Panc1 (cell line): Measurements from ENCODE around the gene LDLRAD4. TPM values are rescaled to one million over a fixed set of nuclear protein-coding genes. Genes with fewer than 3 reads are reported as not detected.

ENCODE experiments used
- ATAC-seq: fragments of 200-7000 bp; cut with Tn5 transposase; 2 replicates; pipeline ENCODE4 v1.9.1; 2020; ENCODE audit warnings: mild to moderate bottlenecking, moderate library complexity
- BruUV-seq: library from RNA; stranded (reverse); fragments of 400-500 nt; replicated peaks from 2 replicates; lab custom pipeline; 2021; lab: Mats Ljungman, UMichigan
- CTCF ChIA-PET: fragments of 300-600 bp; sonication (Branson Sonifier 250); formaldehyde crosslinking; loops from one replicate; lab custom pipeline; 2022; ENCODE audit warnings: antibody characterized with exemption; lab: Charles Lee
- POLR2A ChIA-PET: fragments of 300-600 bp; sonication (Branson Sonifier 250); formaldehyde crosslinking; loops from one replicate; lab custom pipeline; 2022; ENCODE audit warnings: antibody characterized with exemption; lab: Charles Lee
- DNase-seq: peaks from one replicate; pipeline ENCODE4 v3.0.0-alpha.2; 2010; ENCODE audit warnings: low read depth, low spot score
- H3K27ac ChIP-seq: 2 replicates; pipeline ENCODE4 v1.5.1; 2011; ENCODE audit warnings: mild to moderate bottlenecking, low read length, inconsistent platforms
- H3K27me3 ChIP-seq: fragments of 200-500 bp; sonication (Bioruptor generic); 2 replicates; pipeline ENCODE4 v1.6.0; 2014; ENCODE audit warnings: low read length, inconsistent platforms; ENCODE audit not compliant: control insufficient read depth, insufficient read depth
- H3K36me3 ChIP-seq: fragments of 200-500 bp; sonication (Bioruptor generic); 2 replicates; pipeline ENCODE4 v1.5.1; 2014; ENCODE audit warnings: inconsistent platforms, mild to moderate bottlenecking, low read length, moderate library complexity; ENCODE audit not compliant: control insufficient read depth, insufficient read depth
- H3K4me1 ChIP-seq: 2 replicates; pipeline ENCODE4 v1.5.1; 2011; ENCODE audit warnings: inconsistent platforms, mild to moderate bottlenecking, low read length, moderate library complexity; ENCODE audit not compliant: control insufficient read depth, insufficient read depth
- H3K4me3 ChIP-seq, 2 experiments: 2 replicates each; pipeline ENCODE4 v1.5.1; 2011 to 2012; ENCODE audit warnings: low read depth in 2 of 2, low read length in 2 of 2, mild to moderate bottlenecking in 2 of 2, inconsistent platforms in 1 of 2, moderate library complexity in 1 of 2
- H3K9me3 ChIP-seq: fragments of 200-500 bp; sonication (Bioruptor generic); 2 replicates; pipeline ENCODE4 v1.5.1; 2014; ENCODE audit warnings: low read depth, mild to moderate bottlenecking, inconsistent platforms, low read length, moderate library complexity; ENCODE audit not compliant: control insufficient read depth, insufficient read depth
- CTCF ChIP-seq: fragments of 450-650 bp; IDR thresholded peaks from 2 replicates; pipeline ENCODE4 v1.5.1; 2017; ENCODE audit warnings: mild to moderate bottlenecking
- POLR2AphosphoS5 ChIP-seq: IDR thresholded peaks from 2 replicates; pipeline ENCODE4 v1.6.1; 2012; ENCODE audit warnings: mild to moderate bottlenecking, low read depth, low read length, moderate library complexity
- REST ChIP-seq, 2 experiments: IDR thresholded peaks; 2 replicates each; pipeline ENCODE4 v1.6.1; 2011 to 2012; ENCODE audit warnings: low read depth in 2 of 2, control low read depth in 1 of 2, low read length in 1 of 2, mild to moderate bottlenecking in 1 of 2, moderate library complexity in 1 of 2; ENCODE audit not compliant: insufficient read depth in 1 of 2
- SIN3A ChIP-seq: IDR thresholded peaks from 2 replicates; pipeline ENCODE4 v1.6.1; 2012; ENCODE audit warnings: low read depth, mild to moderate bottlenecking, low read length, moderate library complexity, borderline replicate concordance; ENCODE audit not compliant: insufficient read depth
- TCF7L2 ChIP-seq: IDR thresholded peaks from 2 replicates; pipeline ENCODE4 v1.6.1; 2011; ENCODE audit warnings: mild to moderate bottlenecking, low read depth, low read length, inconsistent platforms
- in situ Hi-C: cut with HindIII; loops from 2 replicates; pipeline ENCODE4 v1.10.0; 2016; ENCODE audit warnings: low sequenced_read_pairs, low pct_unique_long_range_greater_than_20kb
- intact Hi-C: fragments of 100-400 bp; cut with micrococcal nuclease; formaldehyde crosslinking; loops from one replicate; pipeline ENCODE4 v1.10.0; 2022; ENCODE audit not compliant: unreplicated experiment
- total RNA-seq: library from RNA; stranded (reverse); gene quantifications from one replicate; pipeline ENCODE4 v1.2.1, GENCODE V29; 2021; ENCODE audit not compliant: unreplicated experiment

Gene LDLRAD4
- total RNA-seq, 1 experiment from 2014 or later = 0.28 TPM

GRCh38 chr18:13505780-13506345 is 287.3 kb downstream of the LDLRAD4 start:
- H3K27ac ChIP-seq = no peak overlapping the region
- intact Hi-C loops (no loop called here), in situ Hi-C loops (no loop called here)
- DNase-seq (no peak), ATAC-seq (no peak)
- no peaks in the 10 kb centered on the region for H3K36me3 ChIP-seq
- no peaks in the 10 kb centered on the region for H3K9me3 ChIP-seq
- BruUV-seq = no TSS peak
- no peaks in the 10 kb centered on the region for H3K4me1 ChIP-seq
- TF ChIP-seq TCF7L2 = no peak
- TF ChIP-seq SIN3A = no peak
- TF ChIP-seq CTCF = no peak
- TF ChIP-seq REST (IDR thresholded peaks at IDR 0.05; ENCODE audit: insufficient read depth in 1 of 2, low read depth in 2 of 2, low read length in 1 of 2) = no peak
- no peak for TF ChIP-seq POLR2AphosphoS5
- no peak overlapping the region for H3K4me3 ChIP-seq
- peaks cover 25% of the 10 kb centered on the region for H3K27me3 ChIP-seq
- ChIA-PET CTCF (no interaction called here), POLR2A (no interaction called here)

GRCh38 chr18:13510594-13510993 is 292.0 kb downstream of the LDLRAD4 start:
- in situ Hi-C loops = no loop called here
- Histone ChIP-seq H3K27ac (no peak overlapping the region), H3K9me3 (no peaks in the 10 kb centered on the region), H3K27me3 (peaks cover 10% of the 10 kb centered on the region; the same call in 1 of the 2 replicates), H3K4me3 (no peak overlapping the region), H3K4me1 (no peaks in the 10 kb centered on the region), H3K36me3 (no peaks in the 10 kb centered on the region)
- no TSS peak for BruUV-seq
- DNase-seq (no peak), ATAC-seq (no peak)
- CTCF ChIA-PET = no interaction called here
- TF ChIP-seq TCF7L2 (no peak), CTCF (no peak), SIN3A (no peak), REST (IDR thresholded peaks at IDR 0.05; ENCODE audit: insufficient read depth in 1 of 2, low read depth in 2 of 2, low read length in 1 of 2) (no peak), POLR2AphosphoS5 (no peak)
- intact Hi-C loops = no loop called here
- POLR2A ChIA-PET = no interaction called here
